HTR-8/SVneo (cell line): ENCODE results near the gene SLC10A6.

Experiments used
- DNase-seq: peaks from one replicate; pipeline ENCODE4 v3.0.0; 2011; ENCODE audit warnings: low spot score, mixed read lengths; ENCODE audit not compliant: insufficient read length
- FAIRE-seq: peaks from 2 replicates; lab custom pipeline; 2011; peaks lifted over from hg19 to GRCh38; lab: Jason Lieb, UNC

Gene SLC10A6

DNA sequence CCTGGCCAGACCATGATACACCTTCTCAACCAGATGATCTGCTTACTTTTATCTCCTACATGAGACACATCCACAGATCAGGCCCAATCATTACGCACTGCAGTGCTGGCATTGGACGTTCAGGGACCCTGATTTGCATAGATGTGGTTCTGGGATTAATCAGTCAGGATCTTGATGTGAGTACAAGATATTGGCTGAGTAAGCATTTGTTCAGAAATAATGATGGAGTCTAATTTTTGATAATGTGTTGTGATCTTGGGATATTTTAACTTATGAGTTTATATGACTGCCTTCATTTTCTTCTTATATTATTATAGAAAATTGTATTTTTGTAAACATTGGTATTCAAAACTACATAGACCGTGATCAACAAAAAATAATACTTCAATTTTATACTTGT is 39.4 kb downstream of the SLC10A6 start:
- DNase-seq (no peak), FAIRE-seq (no peak)

DNA sequence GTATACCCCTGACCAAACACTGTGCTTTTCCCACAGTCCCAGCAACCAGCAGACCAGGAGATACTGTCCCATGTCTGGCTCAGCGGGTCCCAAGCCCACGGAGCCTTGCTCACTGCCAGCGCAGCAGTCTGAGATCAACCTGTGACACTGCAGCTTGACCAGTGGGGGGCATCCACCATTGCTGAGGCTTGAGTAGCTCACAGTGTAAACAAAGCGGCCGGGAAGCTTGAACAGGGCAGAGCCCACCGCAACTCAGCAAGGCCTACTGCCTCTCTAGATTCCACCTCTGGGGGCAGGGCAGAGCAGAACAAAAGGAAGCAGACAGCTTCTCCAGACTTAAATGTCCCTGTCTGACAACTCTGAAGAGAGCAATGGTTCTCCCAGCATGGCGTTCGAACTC is 58.1 kb downstream of the SLC10A6 start:
- FAIRE-seq: no peak
- DNase-seq: no peak

DNA sequence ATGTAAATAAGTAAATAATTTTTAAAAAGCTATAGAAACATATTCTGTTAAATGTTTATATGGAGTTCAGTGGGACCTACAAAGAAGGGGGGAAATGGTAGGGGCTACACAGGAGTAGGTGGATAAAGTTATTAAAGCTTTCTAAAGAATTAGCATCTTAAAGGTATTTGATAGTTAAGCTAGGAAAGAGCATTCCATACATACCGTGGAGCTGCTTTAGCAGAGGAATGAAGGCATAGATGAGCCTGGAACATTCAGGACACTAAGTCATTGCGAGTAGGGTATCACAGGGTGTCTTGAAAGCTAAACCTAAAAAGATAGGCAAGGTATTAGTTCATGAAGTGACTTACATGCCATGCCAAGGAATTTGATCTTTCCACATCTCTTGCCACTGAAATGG is 60.4 kb downstream of the SLC10A6 start:
- DNase-seq: no peak
- FAIRE-seq: no peak

DNA sequence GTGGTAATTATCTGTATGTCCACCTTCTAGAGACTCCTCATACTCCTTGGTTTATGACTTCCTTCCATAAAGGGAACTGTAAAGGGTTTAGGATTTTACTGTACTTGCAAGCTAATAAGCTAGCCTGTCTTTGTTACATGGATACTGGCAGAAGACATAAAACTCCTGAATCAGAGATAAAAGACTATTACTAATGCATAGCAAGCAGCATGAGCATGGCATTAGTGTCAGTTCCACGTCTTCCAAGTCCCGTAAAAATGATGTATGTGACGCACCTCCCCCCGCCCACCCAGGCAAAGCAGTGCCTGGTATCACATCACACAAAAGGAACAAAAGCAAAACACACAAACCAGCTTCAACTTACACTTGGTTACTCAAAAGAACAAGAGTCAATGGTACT is 71.0 kb downstream of the SLC10A6 start:
- no peak for DNase-seq
- FAIRE-seq: no peak

DNA sequence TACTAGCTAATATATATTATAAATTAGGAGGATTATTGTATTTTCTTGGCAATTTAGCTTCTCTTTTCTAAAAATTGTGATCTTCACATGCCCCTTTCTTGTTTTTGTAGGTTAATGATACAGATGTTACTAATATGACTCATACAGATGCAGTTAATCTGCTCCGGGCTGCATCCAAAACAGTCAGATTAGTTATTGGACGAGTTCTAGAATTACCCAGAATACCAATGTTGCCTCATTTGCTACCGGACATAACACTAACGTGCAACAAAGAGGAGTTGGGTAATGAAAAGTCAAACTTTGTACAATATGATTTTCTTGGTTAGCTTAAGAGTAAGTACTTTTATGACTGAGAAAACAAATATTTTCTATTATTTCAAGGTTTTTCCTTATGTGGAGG is 74.1 kb downstream of the SLC10A6 start:
- DNase-seq: no peak
- FAIRE-seq: no peak
